KOPT-K1 (cell line): ENCODE measurements around the gene BAMBI.
"Not testable (repeated sequence)": the region's sequence is repeated elsewhere in the genome, so short reads cannot be mapped to it uniquely, and the experiment has no call there.

ENCODE experiments used
- H3K27ac ChIP-seq: fragments of 200-600 bp; sonication (generic); 2 replicates; pipeline ENCODE4 v1.5.1; 2016; ENCODE audit warnings: antibody characterized with exemption, mild to moderate bottlenecking, low read depth, low read length; ENCODE audit not compliant: poor library complexity, severe bottlenecking
- H3K36me3 ChIP-seq: fragments of 200-600 bp; sonication (generic); 2 replicates; pipeline ENCODE4 v1.5.1; 2017; ENCODE audit warnings: antibody characterized with exemption, mild to moderate bottlenecking, low read length, moderate library complexity; ENCODE audit not compliant: insufficient read depth
- H3K9me3 ChIP-seq: fragments of 200-600 bp; sonication (generic); 2 replicates; pipeline ENCODE4 v1.5.1; 2017; ENCODE audit warnings: antibody characterized with exemption, low read length, mild to moderate bottlenecking; ENCODE audit not compliant: insufficient read depth, poor library complexity, severe bottlenecking

The BAMBI gene

GRCh38 chr10:28676968-28677887, at the start of gene BAMBI:
BAMBI (plus strand) TSS chr10:28677521; CDS start chr10:28677898, 377 bp downstream.
- Histone ChIP-seq H3K36me3 (no peaks in the 10 kb centered on the region), H3K27ac (no peak within 1 kb of the TSS), H3K9me3 (no peaks in the 10 kb centered on the region)

GRCh38 chr10:28628184-28628893, 49.0 kb upstream of the BAMBI start:
- Histone ChIP-seq H3K9me3 (no peaks in the 10 kb centered on the region), H3K36me3 (peaks cover 2% of the 10 kb centered on the region; the same call in 1 of the 2 replicates), H3K27ac (no peak overlapping the region)

GRCh38 chr10:28631896-28632583, 45.3 kb upstream of the BAMBI start:
- no peaks in the 10 kb centered on the region for H3K36me3 ChIP-seq
- H3K27ac ChIP-seq: no peak overlapping the region
- no peaks in the 10 kb centered on the region for H3K9me3 ChIP-seq

GRCh38 chr10:28632584-28632945, 44.8 kb upstream of the BAMBI start:
- Histone ChIP-seq H3K27ac (no peak overlapping the region), H3K36me3 (no peaks in the 10 kb centered on the region), H3K9me3 (no peaks in the 10 kb centered on the region)

- no peaks in the 10 kb centered on the region for H3K9me3 ChIP-seq
- no peak overlapping the region for H3K27ac ChIP-seq
- H3K36me3 ChIP-seq: no peaks in the 10 kb centered on the region
These were observed 43.6 kb upstream of the BAMBI start for GRCh38 chr10:28633750-28634149.

GRCh38 chr10:28637346-28637745, 40.0 kb upstream of the BAMBI start:
- Histone ChIP-seq H3K9me3 (no peaks in the 10 kb centered on the region), H3K27ac (no peak overlapping the region), H3K36me3 (no peaks in the 10 kb centered on the region)

GRCh38 chr10:28638392-28638791, 38.9 kb upstream of the BAMBI start:
- no peaks in the 10 kb centered on the region for H3K9me3 ChIP-seq
- no peaks in the 10 kb centered on the region for H3K36me3 ChIP-seq
- H3K27ac ChIP-seq: no peak overlapping the region

GRCh38 chr10:28640551-28640950, 36.8 kb upstream of the BAMBI start:
- Histone ChIP-seq H3K27ac (no peak overlapping the region), H3K9me3 (no peaks in the 10 kb centered on the region), H3K36me3 (no peaks in the 10 kb centered on the region)

GRCh38 chr10:28644647-28645046, 32.7 kb upstream of the BAMBI start:
- H3K36me3 ChIP-seq: no peaks in the 10 kb centered on the region
- no peak overlapping the region for H3K27ac ChIP-seq
- no peaks in the 10 kb centered on the region for H3K9me3 ChIP-seq

GRCh38 chr10:28652106-28652505, 25.2 kb upstream of the BAMBI start:
- H3K27ac ChIP-seq: no peak overlapping the region
- H3K36me3 ChIP-seq: no peaks in the 10 kb centered on the region
- H3K9me3 ChIP-seq: no peaks in the 10 kb centered on the region

GRCh38 chr10:28652703-28653102, 24.6 kb upstream of the BAMBI start:
- no peaks in the 10 kb centered on the region for H3K36me3 ChIP-seq
- H3K27ac ChIP-seq: no peak overlapping the region
- H3K9me3 ChIP-seq: no peaks in the 10 kb centered on the region

- not testable (repeated sequence) for H3K27ac ChIP-seq, H3K36me3 ChIP-seq, H3K9me3 ChIP-seq
These were observed 18.5 kb upstream of the BAMBI start for GRCh38 chr10:28658824-28659223.

GRCh38 chr10:28661035-28661434, 16.3 kb upstream of the BAMBI start:
- Histone ChIP-seq H3K27ac (no peak overlapping the region), H3K9me3 (no peaks in the 10 kb centered on the region), H3K36me3 (no peaks in the 10 kb centered on the region)

GRCh38 chr10:28663576-28664368, 13.5 kb upstream of the BAMBI start:
- no peaks in the 10 kb centered on the region for H3K9me3 ChIP-seq
- H3K36me3 ChIP-seq: no peaks in the 10 kb centered on the region
- no peak overlapping the region for H3K27ac ChIP-seq
